Body of pancreas (tissue), 4 donors: ENCODE measurements around the gene HLA-DPA1. TPM values are rescaled to one million over a fixed set of nuclear protein-coding genes. Genes with fewer than 3 reads are reported as not detected.

Experiments used
- ATAC-seq: fragments of 150-250 bp; one replicate; pipeline ENCODE4 v1.9.1; 2016
- DNase-seq, 4 donors: peaks; one replicate each; pipeline ENCODE4 v3.0.0-alpha.2; 2019
- H3K27ac ChIP-seq, 4 donors: fragments of 200-600 bp; sonication (generic); 1 replicate in 3 of 4; 2 replicates in 1 of 4; pipeline versions ENCODE4 v1.5.1 to v1.6.1; 2016 to 2019; ENCODE audit warnings: mild to moderate bottlenecking in 1 of 4, mixed read lengths in 1 of 4, moderate library complexity in 1 of 4
- H3K27me3 ChIP-seq, 2 donors: fragments of 200-600 bp; sonication (generic); one replicate each; pipeline ENCODE4 v1.6.0; 2016; ENCODE audit warnings: mild to moderate bottlenecking in 1 of 2
- H3K36me3 ChIP-seq, 2 donors: fragments of 200-600 bp; sonication (generic); replicated peaks in 1 of 2; 2 replicates each; pipeline ENCODE4 v1.5.1; 2016; ENCODE audit warnings: low read depth in 2 of 2; ENCODE audit not compliant: insufficient read depth in 1 of 2
- H3K4me1 ChIP-seq: fragments of 200-600 bp; sonication (generic); one replicate; pipeline ENCODE4 v1.6.0; 2016
- H3K4me3 ChIP-seq, 2 donors: fragments of 200-600 bp; sonication (generic); 1 replicate in 1 of 2; 2 replicates in 1 of 2; pipeline ENCODE4 v1.5.1; 2016 to 2019
- H3K9me3 ChIP-seq, 3 donors: fragments of 200-600 bp; sonication (generic); 1 replicate in 2 of 3; 2 replicates in 1 of 3; pipeline ENCODE4 v1.5.1; 2016
- CTCF ChIP-seq, 7 experiments: fragments of 450-650 bp in 4 of 7; fragments of 200-600 bp in 3 of 7; sonication (generic) in 3 of 7; IDR thresholded peaks; one replicate each; pipeline ENCODE4 v1.5.1; 2016 to 2019; ENCODE audit warnings: antibody characterized with exemption in 7 of 7
- POLR2A ChIP-seq, 3 donors: fragments of 450-650 bp; IDR thresholded peaks; one replicate each; pipeline ENCODE4 v1.6.1; 2016; ENCODE audit warnings: antibody characterized with exemption in 3 of 3, mild to moderate bottlenecking in 2 of 3
- WGBS, 2 donors: methylation state at CpG; one replicate each; pipeline ENCODE4 v1.1.5; 2017; 5-methylcytosine and 5-hydroxymethylcytosine counted together
- intact Hi-C: fragments of 100-400 bp; cut with DNase I; formaldehyde crosslinking; loops from one replicate; pipeline ENCODE4 v1.15.1; 2023
- total RNA-seq, 2 donors: library from RNA; depleted of rRNA; stranded (reverse); fragments of >200 nt; gene quantifications; one replicate each; pipeline ENCODE4 v1.1.0, GENCODE V29; 2016

The HLA-DPA1 gene
- total RNA-seq, 2 donors from 2014 or later, result 10.5 to 81.7 TPM

GRCh38 chr6:33072508-33073100 lies 845 bp downstream of the HLA-DPA1 start:
- Histone ChIP-seq H3K27me3 (no peaks in the 10 kb centered on the region), H3K27ac (peak overlapping the region in 1 of 4 donors; percentile 55), H3K4me3 (no peak overlapping the region), H3K4me1 (no peaks in the 10 kb centered on the region), H3K9me3 (no peaks in the 10 kb centered on the region), H3K36me3 (no peaks in the 10 kb centered on the region)
- intact Hi-C loops, result no loop called here
- TF ChIP-seq POLR2A (IDR thresholded peaks at IDR 0.05) (no peak), CTCF (IDR thresholded peaks at IDR 0.05) (no peak)
- ATAC-seq (no peak), DNase-seq (no peak)
- 54% methylated on average over 7 of the region's 7 CpGs for WGBS, 2 donors

DNA sequence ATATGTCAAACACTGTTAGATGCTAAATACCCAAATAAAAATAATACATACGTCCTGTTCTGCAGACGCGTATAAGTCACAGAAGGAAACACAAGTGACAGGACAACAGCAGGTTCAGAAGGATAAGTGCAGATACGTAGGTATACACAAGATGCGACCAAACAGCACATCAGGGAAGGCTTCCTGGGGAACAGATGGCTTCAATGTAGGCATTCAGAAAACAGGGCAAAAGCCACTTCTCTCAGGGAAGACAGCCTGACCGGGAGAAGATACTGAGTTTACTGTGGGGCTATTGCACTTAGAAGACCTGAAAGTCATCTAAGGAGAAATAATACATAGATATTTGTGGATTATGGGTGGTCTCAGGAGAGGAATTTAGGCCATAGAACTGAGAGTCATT lies 1.9 kb downstream of the HLA-DPA1 start:
- Histone ChIP-seq H3K9me3 (no peaks in the 10 kb centered on the region), H3K27ac (no peak overlapping the region), H3K4me3 (no peak overlapping the region), H3K4me1 (no peaks in the 10 kb centered on the region), H3K27me3 (no peaks in the 10 kb centered on the region), H3K36me3 (no peaks in the 10 kb centered on the region)
- DNase-seq, result no peak
- WGBS, 2 donors, result 57 to 66% methylated on average over 6 of the region's 6 CpGs
- no peak for ATAC-seq
- TF ChIP-seq POLR2A (IDR thresholded peaks at IDR 0.05), result no peak
- no peak for TF ChIP-seq CTCF (IDR thresholded peaks at IDR 0.05)
- intact Hi-C loops, result no loop called here

- ATAC-seq (no peak), DNase-seq (no peak)
- TF ChIP-seq POLR2A (IDR thresholded peaks at IDR 0.05), result no peak
- no peak for TF ChIP-seq CTCF (IDR thresholded peaks at IDR 0.05)
- Histone ChIP-seq H3K4me1 (no peaks in the 10 kb centered on the region), H3K9me3 (no peaks in the 10 kb centered on the region), H3K27ac (no peak overlapping the region), H3K4me3 (no peak overlapping the region), H3K36me3 (no peaks in the 10 kb centered on the region), H3K27me3 (no peaks in the 10 kb centered on the region)
- 46 to 58% methylated on average over 2 of the region's 2 CpGs for WGBS, 2 donors
- intact Hi-C loops, result no loop called here
Observed at GRCh38 chr6:33070909-33071308, 2.5 kb downstream of the HLA-DPA1 start.

DNA sequence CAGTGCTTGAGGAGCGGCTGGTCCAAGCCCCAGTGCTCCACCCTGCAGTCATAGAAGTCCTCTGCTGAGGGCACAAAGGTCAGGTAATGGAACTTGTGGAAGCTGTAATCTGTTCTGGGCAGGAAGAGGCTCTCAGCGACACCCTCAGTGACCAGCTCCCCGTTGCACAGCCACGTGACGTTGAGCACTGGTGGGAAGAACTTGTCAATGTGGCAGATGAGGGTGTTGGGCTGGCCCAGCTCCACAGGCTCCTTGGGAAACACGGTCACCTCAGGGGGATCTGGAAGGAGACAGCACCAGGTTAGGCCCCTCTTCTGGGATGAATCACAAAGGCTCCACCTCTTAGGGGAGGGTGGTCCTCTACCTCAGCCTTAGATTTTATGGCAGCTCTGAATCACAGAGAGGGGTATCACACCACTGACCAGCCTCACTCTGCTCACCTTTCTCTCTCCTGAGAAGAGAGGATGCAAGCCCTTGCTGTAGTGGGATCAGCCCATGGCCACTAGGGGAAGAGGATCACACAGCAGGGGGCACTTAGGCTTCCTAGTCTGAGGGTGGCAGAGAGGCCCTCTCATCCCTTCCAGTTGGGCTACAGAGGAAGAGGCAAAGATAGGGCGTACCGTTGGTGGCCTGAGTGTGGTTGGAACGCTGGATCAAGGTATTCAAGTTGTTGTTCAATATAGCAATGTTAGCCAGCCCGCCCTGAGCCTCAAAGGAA lies 4.3 kb downstream of the HLA-DPA1 start:
- DNase-seq, result no peak
- Histone ChIP-seq H3K9me3 (no peaks in the 10 kb centered on the region), H3K27ac (no peak overlapping the region), H3K27me3 (no peaks in the 10 kb centered on the region), H3K36me3 (no peaks in the 10 kb centered on the region), H3K4me3 (no peak overlapping the region), H3K4me1 (no peaks in the 10 kb centered on the region)
- ATAC-seq, result no peak
- 81 to 84% methylated on average over 9 to 10 of the region's 10 CpGs for WGBS, 2 donors
- TF ChIP-seq POLR2A (IDR thresholded peaks at IDR 0.05) (no peak), CTCF (IDR thresholded peaks at IDR 0.05) (no peak)
- intact Hi-C loops, result no loop called here
